ENCODE results near the gene SORCS3. TPM values are rescaled to one million over a fixed set of nuclear protein-coding genes. Genes with fewer than 3 reads are reported as not detected.

Gene SORCS3
- total RNA-seq, 1 experiment from 2014 or later = not detected

GRCh38 chr10:104920476-104920875 is 279.4 kb downstream of the SORCS3 start:
- no peak for DNase-seq (ENCODE audit: low spot score)

- no peak for DNase-seq (ENCODE audit: low spot score)
Observed at GRCh38 chr10:104921763-104922162, 280.7 kb downstream of the SORCS3 start.

- DNase-seq (ENCODE audit: low spot score) = no peak
Observed at GRCh38 chr10:104922810-104923209, 281.7 kb downstream of the SORCS3 start.

GRCh38 chr10:104923501-104923900 is 282.4 kb downstream of the SORCS3 start:
- DNase-seq (ENCODE audit: low spot score) = no peak

DNA sequence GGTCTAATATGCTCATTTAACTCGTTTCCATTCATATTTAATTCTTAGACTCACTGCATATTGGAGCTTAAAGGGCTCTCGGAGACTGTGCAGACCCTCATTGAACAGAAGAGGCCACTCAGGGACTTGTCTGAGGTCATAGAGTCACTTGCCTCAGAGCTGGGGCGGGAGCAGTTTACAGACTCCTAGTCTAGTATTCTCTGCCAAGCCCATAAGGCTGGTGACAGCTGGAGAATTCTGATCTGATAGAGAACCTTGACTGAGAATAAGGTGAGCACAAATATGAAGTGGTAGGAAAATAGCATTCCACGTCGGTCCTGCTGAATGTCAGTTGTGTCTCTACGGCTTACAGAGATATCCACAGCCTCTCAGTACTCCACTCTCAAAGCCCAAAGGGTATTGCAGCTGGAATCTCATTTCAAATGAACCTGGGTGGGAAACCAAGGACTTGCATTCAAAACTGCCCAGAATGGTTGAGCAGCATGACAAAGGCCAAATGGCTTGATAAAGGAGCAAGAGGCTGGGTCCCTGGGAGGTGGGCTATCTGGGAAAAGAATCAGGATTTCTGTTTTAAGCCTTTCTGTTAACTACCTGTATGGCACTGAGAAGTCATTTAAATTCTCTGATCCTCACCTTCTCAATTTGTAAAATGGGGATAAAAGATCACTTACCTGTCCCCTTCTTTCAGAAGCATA is 283.2 kb downstream of the SORCS3 start:
- DNase-seq (ENCODE audit: low spot score) = no peak

GRCh38 chr10:104925232-104925851 is 284.3 kb downstream of the SORCS3 start:
- no peak for DNase-seq (ENCODE audit: low spot score)

DNA sequence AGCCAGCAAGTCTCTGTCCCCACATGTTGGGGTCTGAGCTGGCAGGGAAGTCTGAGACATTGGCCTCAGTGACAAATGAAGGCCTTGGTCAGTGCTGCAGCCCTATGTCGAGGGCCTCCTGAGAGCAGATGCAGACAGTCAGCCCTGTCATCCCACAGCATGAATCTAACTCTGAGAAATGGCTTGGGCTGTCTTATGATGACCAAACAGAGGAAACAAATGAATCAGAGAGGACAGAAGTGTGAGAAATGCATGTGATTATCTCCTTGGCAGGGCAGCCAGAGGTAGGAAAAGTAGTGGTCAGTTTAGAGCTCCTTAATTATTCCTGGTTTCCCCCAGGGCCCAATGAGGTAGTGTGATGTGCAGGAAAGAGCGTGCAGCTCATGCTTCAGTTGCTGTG is 287.6 kb downstream of the SORCS3 start:
- no peak for DNase-seq (ENCODE audit: low spot score)

DNA sequence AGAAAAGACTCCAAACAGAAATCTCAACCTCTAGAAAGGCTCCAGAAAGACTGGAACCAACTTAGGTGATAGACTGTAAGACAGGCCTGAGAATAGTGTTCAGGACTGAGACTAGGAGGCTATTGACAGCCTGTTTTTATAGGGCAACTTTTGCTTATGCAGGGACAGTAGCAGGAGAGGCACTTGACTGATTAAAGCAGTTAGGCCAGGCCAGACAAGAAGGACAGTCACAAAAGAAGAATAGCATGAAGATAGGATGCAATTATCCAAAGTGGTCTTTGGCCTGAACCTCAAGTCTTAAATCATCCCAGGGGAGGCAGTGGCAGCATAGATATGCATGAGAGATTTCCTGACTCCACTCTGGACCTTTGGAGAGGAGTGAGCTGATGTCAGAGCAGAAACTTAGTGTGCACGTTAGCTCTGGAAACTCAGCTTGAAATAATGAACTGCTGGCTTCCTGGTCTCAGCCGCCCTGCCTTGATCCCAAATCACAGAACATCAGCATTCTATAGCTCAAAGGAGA is 290.6 kb downstream of the SORCS3 start:
- DNase-seq (ENCODE audit: low spot score) = no peak

- no peak for DNase-seq (ENCODE audit: low spot score)
Observed at GRCh38 chr10:104935656-104936055, 294.6 kb downstream of the SORCS3 start.

DNA sequence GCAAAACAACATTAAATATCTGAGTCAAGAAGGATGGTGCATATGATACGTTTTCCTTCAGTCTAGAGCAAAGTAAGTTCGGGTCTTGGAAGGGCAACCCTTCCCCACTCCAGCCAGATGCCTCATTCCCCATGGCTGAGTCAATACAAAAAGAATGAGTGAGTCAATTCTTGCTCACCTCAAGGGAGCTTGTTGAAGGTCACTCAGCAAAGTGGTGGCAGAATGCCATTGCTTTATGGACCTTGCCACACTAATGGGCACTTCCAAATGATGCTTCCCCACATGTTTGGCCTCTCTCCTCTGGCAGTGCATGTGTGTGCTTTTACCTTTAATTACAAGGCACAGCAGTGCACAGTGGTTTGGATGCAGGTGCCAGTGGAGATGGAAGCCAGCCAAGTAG is 296.5 kb downstream of the SORCS3 start:
- DNase-seq (ENCODE audit: low spot score) = peak; percentile 40

DNA sequence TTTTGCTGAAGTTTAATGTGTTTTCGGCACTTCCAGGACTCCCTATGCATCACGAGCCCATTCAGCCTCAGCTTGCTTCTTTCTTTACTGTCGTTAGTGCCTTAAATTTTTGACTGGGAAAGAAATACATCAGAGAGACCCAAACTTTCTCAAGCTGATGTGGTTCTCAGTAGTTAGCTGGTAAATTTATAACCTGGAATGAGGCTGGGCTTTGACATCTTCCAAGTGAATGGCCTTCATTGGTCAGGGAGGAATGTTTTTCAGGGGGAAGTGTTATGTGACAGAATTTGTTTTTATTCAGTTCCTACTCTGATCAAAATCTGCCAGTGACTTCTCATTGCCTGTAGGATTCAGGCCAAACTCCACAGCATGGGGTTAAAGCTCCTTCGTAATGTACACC is 296.9 kb downstream of the SORCS3 start:
- DNase-seq (ENCODE audit: low spot score) = no peak

DNA sequence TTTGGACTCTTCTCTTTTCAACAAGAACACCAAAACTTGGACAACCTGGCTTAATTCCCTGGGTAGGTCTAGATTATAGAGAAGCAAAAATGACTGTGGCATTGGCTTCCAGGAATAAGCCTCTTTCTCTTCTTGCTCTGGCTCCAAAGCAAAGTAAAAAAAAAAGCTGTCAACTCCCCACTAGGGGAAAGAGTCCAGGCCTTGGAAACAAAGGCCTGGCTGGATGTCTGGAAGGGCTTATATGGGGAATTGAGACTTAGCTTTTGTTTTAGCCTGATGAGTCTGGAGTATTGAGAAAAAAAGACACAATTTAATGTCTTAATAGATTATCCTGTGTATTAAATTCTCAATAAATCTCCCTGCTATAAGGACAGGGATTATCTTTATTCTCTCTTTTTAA is 300.6 kb downstream of the SORCS3 start:
- DNase-seq (ENCODE audit: low spot score) = no peak

- no peak for DNase-seq (ENCODE audit: low spot score)
Observed at GRCh38 chr10:104947314-104947713, 306.2 kb downstream of the SORCS3 start.

GRCh38 chr10:104957178-104957841 is 316.2 kb downstream of the SORCS3 start:
- no peak for DNase-seq (ENCODE audit: low spot score)

- DNase-seq (ENCODE audit: low spot score) = no peak
Observed at GRCh38 chr10:104966563-104967297, 325.6 kb downstream of the SORCS3 start.

DNA sequence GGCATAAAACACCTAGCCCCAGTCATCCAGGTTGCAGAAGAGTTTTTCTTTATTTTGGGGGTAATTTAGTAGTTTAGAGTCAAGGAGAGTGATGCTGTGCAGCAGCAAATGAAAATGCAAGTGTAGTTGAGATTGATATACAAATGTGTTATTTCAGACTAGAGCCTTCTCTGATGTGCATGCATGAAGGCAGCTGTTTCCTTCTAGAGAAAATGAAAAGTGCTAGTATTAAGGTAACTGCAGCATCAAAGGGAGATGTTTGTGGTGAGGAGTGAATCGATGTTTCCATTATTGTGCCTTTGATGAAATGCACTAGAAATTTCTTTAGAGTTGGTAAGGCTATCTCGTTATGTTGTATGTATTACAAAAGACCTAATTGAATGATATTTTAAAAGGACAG is 339.3 kb downstream of the SORCS3 start:
- no peak for DNase-seq (ENCODE audit: low spot score)

- DNase-seq (ENCODE audit: low spot score) = no peak
Observed at GRCh38 chr10:104981995-104982394, 340.9 kb downstream of the SORCS3 start.

DNA sequence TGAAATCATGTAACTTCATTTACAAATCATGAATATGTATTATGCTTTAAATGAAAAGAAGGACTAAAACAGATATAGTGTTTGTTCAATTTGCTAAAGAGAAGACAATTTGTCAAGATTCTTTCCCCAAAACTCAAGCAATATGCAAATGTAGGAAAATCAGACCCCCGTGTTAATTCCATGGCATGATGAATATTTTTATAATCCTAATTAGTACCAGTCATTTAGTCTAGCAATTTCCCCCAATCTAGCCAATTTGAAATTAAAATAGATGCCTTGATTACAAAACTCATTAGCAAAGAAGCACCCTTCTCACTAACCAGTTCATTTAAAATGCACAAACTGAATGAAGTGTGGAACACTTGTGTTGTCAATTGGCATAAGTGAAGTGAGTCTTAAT is 347.6 kb downstream of the SORCS3 start:
- no peak for DNase-seq (ENCODE audit: low spot score)

GRCh38 chr10:104989880-104990279 is 348.8 kb downstream of the SORCS3 start:
- DNase-seq (ENCODE audit: low spot score) = no peak

DNA sequence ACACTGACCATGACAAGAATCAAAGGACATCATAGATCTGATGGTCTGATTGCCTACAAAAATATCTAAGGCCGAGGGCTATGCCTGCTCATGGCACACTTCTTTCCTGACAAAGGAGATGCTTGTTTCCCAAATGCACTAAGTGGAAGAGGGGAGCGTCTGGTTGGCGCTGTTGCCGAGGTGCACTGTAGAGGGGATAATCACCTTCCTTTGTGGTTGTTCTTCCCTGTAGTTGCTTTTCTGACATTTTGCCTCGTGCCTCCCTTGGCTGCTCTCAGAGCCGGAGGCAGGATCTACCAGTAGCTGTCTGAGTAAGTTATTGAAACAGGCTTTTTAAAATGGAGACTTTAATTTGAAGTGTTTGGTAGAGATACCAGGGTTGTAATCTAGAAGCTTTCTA is 352.0 kb downstream of the SORCS3 start:
- no peak for DNase-seq (ENCODE audit: low spot score)

DNA sequence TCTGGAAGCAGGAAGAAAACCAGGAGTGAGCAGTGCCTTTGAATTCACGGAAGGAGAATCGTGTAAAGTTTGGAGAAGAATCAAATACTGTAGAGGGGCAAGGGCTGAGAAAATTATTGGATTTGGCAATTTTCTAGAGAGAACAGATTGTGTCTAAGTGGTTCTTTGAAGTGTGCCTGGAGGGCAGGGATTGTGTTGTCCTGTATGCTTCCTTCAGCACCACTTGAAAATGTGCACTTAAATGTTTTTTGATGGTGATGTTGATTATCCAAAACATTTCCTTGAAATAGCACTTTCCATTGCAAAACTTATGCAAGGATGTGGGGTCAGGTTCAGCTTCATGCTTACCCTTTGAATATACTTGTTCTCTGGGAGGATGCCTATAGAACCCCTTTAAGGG is 360.2 kb downstream of the SORCS3 start:
- DNase-seq (ENCODE audit: low spot score) = no peak

- no peak for DNase-seq (ENCODE audit: low spot score)
Observed at GRCh38 chr10:105010411-105011121, 369.5 kb downstream of the SORCS3 start.
